GM12865 (cell line): ENCODE results near the gene PHAF1.

ENCODE experiments used
- DNase-seq: peaks from one replicate; pipeline ENCODE4 v3.0.0; 2010; ENCODE audit warnings: low read depth
- H3K4me3 ChIP-seq: 2 replicates; pipeline ENCODE4 v1.5.1; 2011; ENCODE audit warnings: mild to moderate bottlenecking, low read depth, low read length, control low read depth
- TF ChIP-seq, protein P1 (sequence below): IDR thresholded peaks from 2 replicates; pipeline ENCODE4 v1.5.1; 2011; ENCODE audit warnings: low read length, control low read depth, low read depth, inconsistent platforms; ENCODE audit not compliant: insufficient read depth; ENCODE audit errors: missing control alignments

The PHAF1 gene

DNA sequence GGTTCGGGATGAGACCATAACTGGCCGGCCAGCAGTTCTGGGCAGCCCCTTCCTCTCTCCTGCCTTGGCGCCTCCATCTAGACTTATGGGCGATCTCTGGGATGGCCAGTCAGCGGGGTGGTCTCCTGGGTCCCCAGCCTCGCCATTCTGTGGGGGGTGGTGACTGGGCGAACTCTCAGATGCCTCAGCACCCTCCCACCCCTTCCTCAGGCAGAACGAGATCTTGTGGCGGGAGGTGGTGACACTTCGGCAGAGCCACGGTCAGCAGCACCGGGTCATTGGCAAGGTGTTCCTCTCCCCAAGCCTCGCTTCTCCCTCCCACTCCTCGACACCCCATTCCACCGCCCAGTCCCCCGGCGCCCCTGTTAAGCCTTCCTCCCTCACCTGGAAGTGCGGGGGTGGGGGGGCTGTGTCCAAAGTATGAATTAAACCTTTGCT is 56.4 kb downstream of the PHAF1 start:
- no peak for DNase-seq
- H3K4me3 ChIP-seq = no peak overlapping the region
- TF ChIP-seq, protein P1, sequence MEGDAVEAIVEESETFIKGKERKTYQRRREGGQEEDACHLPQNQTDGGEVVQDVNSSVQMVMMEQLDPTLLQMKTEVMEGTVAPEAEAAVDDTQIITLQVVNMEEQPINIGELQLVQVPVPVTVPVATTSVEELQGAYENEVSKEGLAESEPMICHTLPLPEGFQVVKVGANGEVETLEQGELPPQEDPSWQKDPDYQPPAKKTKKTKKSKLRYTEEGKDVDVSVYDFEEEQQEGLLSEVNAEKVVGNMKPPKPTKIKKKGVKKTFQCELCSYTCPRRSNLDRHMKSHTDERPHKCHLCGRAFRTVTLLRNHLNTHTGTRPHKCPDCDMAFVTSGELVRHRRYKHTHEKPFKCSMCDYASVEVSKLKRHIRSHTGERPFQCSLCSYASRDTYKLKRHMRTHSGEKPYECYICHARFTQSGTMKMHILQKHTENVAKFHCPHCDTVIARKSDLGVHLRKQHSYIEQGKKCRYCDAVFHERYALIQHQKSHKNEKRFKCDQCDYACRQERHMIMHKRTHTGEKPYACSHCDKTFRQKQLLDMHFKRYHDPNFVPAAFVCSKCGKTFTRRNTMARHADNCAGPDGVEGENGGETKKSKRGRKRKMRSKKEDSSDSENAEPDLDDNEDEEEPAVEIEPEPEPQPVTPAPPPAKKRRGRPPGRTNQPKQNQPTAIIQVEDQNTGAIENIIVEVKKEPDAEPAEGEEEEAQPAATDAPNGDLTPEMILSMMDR = no peak

DNA sequence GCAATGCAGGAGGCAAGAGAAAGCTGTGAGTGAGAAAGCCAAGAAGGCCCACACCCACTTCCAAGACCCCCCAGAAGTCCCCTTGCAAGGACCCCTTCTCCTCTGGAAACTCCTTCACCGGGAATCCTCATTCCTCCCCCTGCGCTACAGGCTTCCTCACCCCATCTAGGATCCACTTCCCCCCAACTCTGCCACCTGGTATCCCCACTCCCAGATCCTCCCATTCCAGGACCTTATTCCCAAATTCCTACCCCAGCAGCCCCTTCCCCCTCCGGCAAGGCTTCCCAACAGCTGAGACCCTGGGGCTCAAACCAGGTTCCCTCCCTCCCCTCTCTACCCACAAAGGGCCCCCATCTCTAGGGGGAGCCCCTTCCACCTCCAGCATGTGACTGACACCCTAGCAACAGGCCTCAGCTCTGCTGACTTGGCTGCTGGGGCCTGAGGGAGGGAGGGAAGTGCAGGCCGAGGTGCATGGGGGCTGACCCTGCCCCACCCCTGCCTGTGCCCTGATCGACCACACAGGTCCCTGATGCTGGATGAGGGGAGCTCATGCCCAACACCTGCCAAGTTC is 56.9 kb downstream of the PHAF1 start:
- H3K4me3 ChIP-seq = no peak overlapping the region
- DNase-seq = no peak
- TF ChIP-seq, protein P1 = no peak

DNA sequence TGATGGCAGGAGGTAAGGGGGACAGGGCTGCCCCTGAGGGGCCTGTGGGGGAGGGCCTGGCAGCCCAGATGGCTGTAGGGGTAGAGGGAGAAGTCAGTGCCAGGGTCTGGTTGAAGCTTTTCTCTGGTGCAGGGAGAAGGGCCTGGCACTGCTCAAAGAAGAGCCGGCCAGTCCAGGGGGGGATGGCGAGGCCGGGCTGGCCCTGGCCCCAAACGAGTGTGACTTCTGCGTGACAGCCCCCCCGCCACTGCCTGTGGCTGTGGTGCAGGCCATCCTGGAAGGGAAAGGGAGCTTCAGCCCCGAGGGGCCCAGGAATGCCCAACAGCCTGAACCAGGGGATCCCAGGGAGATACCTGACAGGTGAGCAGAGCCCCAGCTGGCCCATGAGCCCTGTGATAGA is 57.8 kb downstream of the PHAF1 start:
- TF ChIP-seq, protein P1 = no peak
- no peak overlapping the region for H3K4me3 ChIP-seq
- no peak for DNase-seq

DNA sequence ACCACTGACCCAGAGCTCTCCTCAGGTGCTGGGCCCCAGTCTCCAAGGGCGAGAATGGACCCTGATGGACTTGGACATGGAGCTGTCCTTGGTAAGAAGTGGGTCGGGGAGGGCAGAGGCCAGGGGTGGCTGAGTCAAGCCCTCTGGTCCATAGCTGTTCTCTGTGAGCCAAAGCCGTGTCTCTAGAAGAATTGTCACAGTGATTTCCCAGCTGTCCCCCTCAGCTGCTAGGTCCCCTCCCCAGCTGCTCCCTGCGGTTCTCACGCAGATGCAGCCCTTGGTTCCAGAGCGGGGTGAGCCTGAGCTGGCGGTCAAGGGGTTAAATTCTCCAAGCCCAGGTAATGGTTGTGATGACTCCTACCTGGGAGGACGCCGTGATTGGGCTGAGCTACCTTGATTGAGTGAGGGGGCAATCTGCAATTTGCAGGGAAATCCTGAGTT is 59.3 kb downstream of the PHAF1 start:
- H3K4me3 ChIP-seq = no peak overlapping the region
- no peak for DNase-seq
- TF ChIP-seq, protein P1 = no peak

DNA sequence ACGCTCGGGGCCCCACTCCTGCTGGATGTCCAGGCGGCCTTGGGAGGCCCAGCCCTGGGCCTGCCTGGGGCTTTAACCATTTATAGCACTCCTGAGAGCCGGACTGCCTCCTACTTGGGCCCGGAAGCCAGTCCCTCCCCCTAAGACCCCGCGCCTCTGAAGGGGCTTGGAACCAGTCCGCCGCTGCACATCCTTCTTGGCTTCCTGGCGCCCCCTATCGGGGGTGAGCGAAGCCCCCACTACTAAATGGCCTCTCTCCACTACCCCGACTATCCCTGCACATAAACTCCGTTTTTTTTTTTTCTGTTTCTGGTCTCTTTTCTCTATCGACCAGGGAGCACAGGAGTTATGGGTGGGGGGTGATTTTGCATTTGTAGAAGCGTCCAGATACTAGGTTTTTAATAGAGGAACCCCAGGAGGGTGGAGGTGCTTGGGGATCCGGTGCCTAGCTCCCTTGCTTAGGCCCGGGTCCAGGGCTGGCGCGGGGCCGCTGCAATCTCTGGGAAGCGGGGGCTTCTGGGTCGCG is 60.0 kb downstream of the PHAF1 start:
- peak; percentile 46 for DNase-seq
- TF ChIP-seq, protein P1 = peak; percentile 67
- peak overlapping the region; percentile 67 for H3K4me3 ChIP-seq

DNA sequence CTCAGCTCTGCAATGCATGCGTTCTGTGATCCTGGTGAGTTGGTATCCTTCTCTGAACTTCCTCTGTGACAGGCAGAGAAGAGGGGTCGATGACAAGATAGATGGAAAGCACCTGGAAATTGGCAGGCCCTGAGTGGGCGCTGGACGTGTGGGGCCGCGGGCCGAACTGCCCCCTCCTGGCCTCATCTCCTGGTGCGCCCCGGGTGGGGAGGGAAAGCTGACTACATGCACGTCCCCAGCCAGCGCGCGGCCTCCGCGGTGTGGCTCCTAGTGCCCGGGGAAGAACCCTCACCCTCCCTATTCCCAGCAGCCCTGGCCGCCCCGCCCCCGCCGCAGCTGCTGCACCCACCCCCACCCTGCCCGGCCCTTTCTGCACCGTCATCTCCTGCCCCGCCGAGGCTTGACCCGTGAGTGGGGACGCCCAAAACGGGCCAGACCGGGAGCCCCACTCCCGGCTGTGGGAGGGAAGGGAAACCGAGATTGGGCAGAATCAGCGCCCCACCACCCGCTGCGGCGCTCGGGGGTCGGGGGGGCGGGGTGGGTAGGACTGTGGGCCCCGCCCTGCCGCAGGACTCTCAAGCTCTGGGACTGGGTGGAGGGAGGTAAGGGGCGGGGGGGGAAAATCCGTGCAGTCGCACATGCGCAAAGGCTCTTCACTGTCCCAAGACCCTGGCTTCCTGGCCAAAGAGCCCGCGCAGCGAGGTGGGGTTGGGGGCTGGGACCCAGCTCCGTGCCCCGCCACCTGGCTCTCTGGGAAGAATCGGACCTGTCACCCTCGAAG is 60.6 kb downstream of the PHAF1 start, which contains the start of gene NOL3:
Gene NOL3, plus strand, starts transcription at position 371 of the 781 bp plus-strand sequence.
- peak; percentile 77 for DNase-seq
- TF ChIP-seq, protein P1 = no peak
- peak within 1 kb of the TSS; percentile 67 for H3K4me3 ChIP-seq
